Mucosa of stomach (tissue), 1 donor: ENCODE data around the gene LAMTOR1.

Experiments
- H3K27me3 ChIP-seq: one replicate; pipeline ENCODE4 v1.7.0; 2013; ENCODE audit warnings: mild to moderate bottlenecking, low read length; ENCODE audit not compliant: control insufficient read depth, insufficient read depth
- H3K36me3 ChIP-seq: one replicate; pipeline ENCODE4 v1.7.0; 2013; ENCODE audit warnings: low read length; ENCODE audit not compliant: control insufficient read depth, insufficient read depth
- H3K4me1 ChIP-seq: one replicate; pipeline ENCODE4 v1.7.0; 2013; ENCODE audit warnings: mild to moderate bottlenecking, low read length; ENCODE audit not compliant: control insufficient read depth, insufficient read depth
- H3K4me3 ChIP-seq: one replicate; pipeline ENCODE4 v1.7.0; 2013; ENCODE audit warnings: low read length
- H3K9ac ChIP-seq: one replicate; pipeline ENCODE4 v1.7.0; 2013; ENCODE audit warnings: mild to moderate bottlenecking, low read length, moderate library complexity
- H3K9me3 ChIP-seq: one replicate; pipeline ENCODE4 v1.7.0; 2013; ENCODE audit warnings: mild to moderate bottlenecking, low read length, moderate library complexity; ENCODE audit not compliant: control insufficient read depth
- donor health status: Pancreatic carcinoma.

The LAMTOR1 gene

DNA sequence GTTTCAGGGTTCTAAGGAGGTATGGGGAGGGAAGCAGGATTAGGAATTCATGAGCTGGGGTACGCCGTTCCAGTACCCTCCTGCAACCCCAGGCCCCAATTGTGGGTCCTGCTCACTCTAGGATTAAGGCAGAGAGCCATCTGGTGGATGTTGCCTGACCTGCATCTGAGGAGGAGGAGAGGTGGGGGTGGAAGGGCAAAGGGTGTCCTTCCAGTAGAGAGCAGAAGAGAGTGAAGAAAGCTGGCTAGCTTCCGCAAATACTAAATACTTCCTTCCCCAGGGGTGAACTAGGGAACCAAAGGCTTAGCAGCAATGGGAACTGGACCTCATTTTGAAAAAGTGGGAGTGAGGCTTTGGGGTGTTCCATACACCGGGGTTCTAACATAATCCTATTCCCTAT is 11.8 kb downstream of the LAMTOR1 start:
- H3K9me3 ChIP-seq, result no peaks in the 10 kb centered on the region
- H3K4me3 ChIP-seq, result no peak overlapping the region
- H3K27me3 ChIP-seq, result no peaks in the 10 kb centered on the region
- H3K4me1 ChIP-seq, result peaks cover 9% of the 10 kb centered on the region
- H3K9ac ChIP-seq, result peak overlapping the region; percentile 28
- peaks cover 4% of the 10 kb centered on the region for H3K36me3 ChIP-seq

DNA sequence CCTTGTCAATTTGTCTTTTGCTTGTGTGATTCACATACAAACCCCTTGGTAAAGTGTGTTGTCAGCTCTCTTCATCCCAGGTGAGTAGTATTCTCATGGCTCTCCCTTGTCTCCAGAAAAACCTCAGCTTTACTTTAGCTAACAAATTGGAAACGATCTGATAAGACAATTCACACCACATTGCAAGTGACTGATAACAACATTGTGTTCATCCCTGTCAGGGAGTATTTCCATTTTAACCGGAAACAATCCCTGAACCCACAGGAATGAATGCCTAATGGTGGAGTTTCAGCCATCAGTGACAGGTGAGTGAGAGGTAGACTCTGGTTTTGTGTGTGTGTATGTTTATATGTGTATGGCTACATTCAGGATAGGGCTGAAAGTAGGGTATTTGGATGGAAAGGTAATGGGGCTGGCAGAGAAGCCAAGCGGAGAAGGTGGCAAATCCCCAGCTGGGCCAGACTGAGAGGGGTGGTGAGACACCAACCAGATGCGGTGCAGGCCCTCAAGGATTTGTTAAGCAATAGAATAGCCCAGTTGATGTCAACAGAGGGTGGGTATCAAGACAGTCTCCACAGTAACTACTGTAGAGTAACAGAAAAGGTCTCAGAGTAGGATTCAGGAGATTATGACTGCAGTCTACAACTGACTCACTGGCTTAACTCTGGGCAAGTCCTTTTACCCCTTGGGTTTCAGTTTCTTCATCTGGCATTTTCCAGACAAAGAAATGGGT is 14.9 kb downstream of the LAMTOR1 start:
- Histone ChIP-seq H3K27me3 (no peaks in the 10 kb centered on the region), H3K9ac (no peak overlapping the region), H3K36me3 (no peaks in the 10 kb centered on the region), H3K4me1 (peaks cover 9% of the 10 kb centered on the region), H3K4me3 (no peak overlapping the region), H3K9me3 (no peaks in the 10 kb centered on the region)

DNA sequence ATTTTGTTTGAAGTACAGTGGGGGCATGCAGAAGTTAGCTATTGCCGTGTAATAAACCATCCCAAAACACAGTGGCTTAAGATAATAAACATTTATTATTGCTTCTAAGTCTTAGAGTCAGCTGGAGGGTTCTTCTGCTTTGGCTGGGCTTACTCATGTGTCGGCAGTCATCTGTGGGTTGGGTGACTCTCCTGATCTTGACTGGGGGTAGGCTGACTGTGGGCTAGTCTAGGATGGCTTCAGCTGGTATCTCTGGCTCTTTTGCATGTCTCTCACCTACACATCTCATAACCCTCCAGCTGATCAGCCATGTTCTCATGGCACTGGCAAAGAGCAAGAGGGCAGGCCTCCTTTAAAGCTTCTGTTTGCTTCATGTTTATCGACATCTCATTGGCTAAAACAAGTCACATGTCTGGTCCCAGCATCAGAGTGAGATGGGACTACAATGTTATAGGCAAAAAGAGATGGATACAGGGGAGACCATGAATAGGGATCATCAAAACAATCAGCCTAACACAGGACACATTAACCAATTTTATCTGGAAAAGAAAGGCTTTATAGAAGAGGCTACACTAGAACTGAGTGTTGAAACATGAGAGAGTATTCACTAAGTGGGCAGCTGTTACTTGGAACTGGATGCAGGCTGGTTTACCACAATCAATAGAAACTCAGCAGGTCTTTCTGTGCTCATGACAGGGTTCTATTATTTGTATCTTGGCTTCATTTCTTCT is 17.3 kb downstream of the LAMTOR1 start:
- no peak overlapping the region for H3K9ac ChIP-seq
- no peaks in the 10 kb centered on the region for H3K36me3 ChIP-seq
- H3K4me1 ChIP-seq, result peaks cover 15% of the 10 kb centered on the region
- H3K9me3 ChIP-seq, result no peaks in the 10 kb centered on the region
- no peak overlapping the region for H3K4me3 ChIP-seq
- no peaks in the 10 kb centered on the region for H3K27me3 ChIP-seq

DNA sequence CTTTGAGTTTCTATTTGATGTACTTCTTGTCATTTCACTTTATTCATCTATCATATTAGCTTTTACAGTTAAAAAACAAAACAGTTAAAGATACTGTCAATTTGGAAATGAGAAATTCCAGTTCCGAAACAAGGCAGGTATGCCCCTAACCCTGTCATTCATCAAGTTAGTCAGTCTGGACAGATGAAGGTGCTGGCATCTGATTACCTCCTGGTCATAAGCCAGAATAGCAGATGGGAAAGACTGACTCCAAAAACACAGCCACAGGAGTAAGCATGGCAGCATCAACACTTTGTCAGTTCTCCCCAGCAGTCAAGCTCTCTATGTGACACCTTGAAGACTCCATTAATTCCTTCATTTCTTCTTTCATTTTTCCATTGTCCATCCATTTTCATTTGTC is 18.1 kb downstream of the LAMTOR1 start:
- H3K9me3 ChIP-seq, result no peaks in the 10 kb centered on the region
- no peaks in the 10 kb centered on the region for H3K36me3 ChIP-seq
- no peak overlapping the region for H3K4me3 ChIP-seq
- H3K27me3 ChIP-seq, result no peaks in the 10 kb centered on the region
- H3K9ac ChIP-seq, result no peak overlapping the region
- H3K4me1 ChIP-seq, result peaks cover 15% of the 10 kb centered on the region

DNA sequence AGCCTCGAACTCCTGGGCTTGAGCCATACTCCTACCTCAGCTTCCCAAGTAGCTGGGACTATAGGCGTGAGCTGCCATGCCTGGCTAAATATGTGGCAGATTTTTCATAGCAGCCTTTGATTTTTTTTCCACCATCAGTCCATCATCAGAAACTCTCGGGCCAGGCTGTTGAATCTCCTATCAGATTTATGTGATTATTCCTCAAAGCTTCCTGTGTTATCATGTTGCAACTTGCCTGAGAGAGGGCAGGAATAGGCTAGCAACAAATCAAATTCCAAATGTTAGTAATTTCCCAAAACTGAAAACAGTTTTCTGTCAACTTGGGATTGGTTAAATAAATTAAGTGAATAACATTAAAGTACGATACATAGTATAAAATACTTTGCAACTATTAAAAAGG is 19.0 kb downstream of the LAMTOR1 start:
- Histone ChIP-seq H3K27me3 (no peaks in the 10 kb centered on the region), H3K9ac (no peak overlapping the region), H3K36me3 (no peaks in the 10 kb centered on the region), H3K9me3 (no peaks in the 10 kb centered on the region), H3K4me1 (peaks cover 15% of the 10 kb centered on the region), H3K4me3 (no peak overlapping the region)

DNA sequence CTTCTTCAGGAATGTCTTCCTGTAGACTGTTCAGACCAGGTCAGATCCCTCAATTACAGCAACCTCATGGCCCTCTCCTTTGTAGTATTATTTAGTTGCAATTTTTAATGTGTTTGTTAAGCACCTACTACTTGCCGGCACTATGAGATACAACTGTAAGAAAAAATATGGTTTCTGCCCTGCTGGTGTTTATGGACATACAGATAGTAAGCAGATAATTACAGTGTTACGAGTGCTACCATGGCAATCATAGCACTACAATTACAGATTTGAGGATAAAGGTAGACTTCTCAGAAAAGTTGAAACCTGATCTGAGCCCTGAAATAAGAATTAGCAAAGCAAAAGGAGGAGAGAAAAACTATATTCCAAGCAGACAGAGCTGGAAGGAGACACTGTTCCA is 19.7 kb downstream of the LAMTOR1 start:
- Histone ChIP-seq H3K4me3 (no peak overlapping the region), H3K9me3 (no peaks in the 10 kb centered on the region), H3K4me1 (peaks cover 15% of the 10 kb centered on the region), H3K9ac (no peak overlapping the region), H3K27me3 (no peaks in the 10 kb centered on the region), H3K36me3 (no peaks in the 10 kb centered on the region)

DNA sequence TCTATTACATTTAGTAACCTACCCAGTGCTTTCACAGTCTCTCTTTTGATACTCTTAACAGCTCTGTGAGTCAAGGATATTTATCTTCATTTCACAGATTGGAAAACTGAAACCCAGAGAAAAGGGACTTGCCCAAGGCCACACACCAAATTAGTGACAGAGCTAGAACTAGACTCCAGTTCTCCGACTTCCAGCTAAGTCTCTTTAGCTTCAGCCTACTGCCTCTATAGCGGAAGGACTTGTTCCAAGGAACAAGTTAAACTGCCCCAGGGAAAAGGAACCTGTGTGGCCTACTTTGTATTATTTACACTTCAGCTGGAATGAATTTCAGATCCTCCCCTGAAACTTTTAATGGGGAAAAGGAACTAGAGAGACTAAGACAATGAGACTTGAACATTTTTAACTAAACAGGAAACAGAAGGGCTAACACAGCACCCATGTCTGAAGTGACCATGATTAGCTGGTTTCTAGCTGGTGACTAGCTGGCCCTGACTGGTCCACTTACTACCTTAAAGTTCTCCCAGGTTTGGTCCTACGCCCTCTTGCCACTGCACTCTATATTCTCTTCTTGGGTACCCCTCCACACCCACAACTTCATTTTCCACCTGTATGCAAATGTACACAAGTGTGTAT is 21.2 kb downstream of the LAMTOR1 start:
- Histone ChIP-seq H3K4me1 (peaks cover 15% of the 10 kb centered on the region), H3K36me3 (no peaks in the 10 kb centered on the region), H3K9me3 (no peaks in the 10 kb centered on the region), H3K4me3 (no peak overlapping the region), H3K9ac (peak overlapping the region; percentile 5), H3K27me3 (no peaks in the 10 kb centered on the region)

DNA sequence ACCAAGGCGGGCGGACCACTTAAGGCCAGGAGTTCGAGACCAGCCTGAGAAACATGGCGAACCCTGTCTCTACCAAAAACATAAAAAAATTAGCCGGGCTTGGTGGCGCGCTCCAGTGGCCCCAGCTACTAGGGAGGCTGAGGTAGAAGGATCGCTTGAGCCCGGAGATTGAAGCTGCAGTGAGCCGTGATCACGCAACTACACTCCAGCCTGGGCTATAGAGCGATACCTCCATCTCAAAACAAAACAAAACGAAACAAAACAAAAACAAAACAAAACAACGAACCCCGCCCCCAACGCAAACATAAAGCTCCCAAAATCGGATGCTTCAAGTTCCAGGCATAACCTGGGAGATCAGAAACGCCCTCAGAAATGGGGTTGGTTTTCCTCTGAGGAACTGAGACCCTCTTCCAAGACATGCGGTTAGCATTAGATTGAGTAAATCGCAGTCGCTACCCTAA is 21.9 kb downstream of the LAMTOR1 start:
- H3K4me3 ChIP-seq, result peak overlapping the region; percentile 86
- no peaks in the 10 kb centered on the region for H3K36me3 ChIP-seq
- H3K9ac ChIP-seq, result peak overlapping the region; percentile 81
- H3K27me3 ChIP-seq, result no peaks in the 10 kb centered on the region
- H3K9me3 ChIP-seq, result no peaks in the 10 kb centered on the region
- peaks cover 15% of the 10 kb centered on the region for H3K4me1 ChIP-seq

DNA sequence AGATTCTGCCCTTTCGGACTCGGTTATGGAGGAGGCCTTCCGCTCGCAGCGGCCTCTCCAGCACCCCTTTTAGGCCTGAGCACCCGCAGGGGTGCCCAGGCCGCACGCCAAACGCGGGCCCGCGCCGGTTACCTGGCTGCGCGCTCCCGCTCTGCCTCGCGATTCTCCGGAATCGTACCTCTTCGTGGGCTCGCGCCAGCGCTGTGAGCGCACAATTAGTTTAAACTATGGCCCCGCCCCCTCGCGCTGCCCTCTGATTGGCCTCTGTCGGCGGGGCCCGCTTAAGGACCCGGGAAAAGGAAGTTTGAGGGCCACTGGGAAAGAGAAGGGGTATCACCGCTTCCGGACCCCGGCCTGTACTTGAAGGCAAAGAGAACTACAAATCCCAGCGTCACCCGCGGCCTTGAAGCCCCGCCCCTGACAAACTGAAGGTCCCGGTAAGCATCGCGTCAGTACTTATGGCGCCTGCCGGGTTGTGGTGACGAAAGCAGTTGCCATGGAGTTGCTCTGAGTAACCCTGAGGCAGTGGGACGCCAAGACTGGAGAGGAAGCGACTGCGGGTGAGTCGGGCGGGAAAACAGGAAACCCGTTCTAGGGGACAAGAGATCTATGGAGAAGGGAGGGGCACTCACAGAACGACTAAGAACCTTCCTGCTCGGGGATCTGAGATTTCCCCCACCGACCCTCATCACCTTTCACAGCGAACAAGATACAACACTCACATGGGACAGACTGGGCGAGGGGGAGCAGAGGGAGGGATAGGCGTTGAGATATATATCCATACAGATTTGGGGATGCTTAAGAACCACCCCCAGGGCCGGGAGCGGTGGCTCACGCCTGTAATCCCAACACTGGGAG is 22.5 kb downstream of the LAMTOR1 start, which contains the start of the genes LRRC51 and NUMA1:
LRRC51 (plus strand) TSS at position 525 of the 858 bp plus-strand sequence. CDS start 8,234 bp downstream, outside the sequence.
NUMA1 (minus strand) TSS at position 217 of the 858 bp plus-strand sequence. CDS start 44,599 bp downstream, outside the sequence.
- Histone ChIP-seq H3K27me3 (no peaks in the 10 kb centered on the region), H3K4me1 (peaks cover 15% of the 10 kb centered on the region), H3K4me3 (peak within 1 kb of the TSS; percentile 86), H3K36me3 (no peaks in the 10 kb centered on the region), H3K9me3 (no peaks in the 10 kb centered on the region), H3K9ac (peak within 1 kb of the TSS; percentile 81)

DNA sequence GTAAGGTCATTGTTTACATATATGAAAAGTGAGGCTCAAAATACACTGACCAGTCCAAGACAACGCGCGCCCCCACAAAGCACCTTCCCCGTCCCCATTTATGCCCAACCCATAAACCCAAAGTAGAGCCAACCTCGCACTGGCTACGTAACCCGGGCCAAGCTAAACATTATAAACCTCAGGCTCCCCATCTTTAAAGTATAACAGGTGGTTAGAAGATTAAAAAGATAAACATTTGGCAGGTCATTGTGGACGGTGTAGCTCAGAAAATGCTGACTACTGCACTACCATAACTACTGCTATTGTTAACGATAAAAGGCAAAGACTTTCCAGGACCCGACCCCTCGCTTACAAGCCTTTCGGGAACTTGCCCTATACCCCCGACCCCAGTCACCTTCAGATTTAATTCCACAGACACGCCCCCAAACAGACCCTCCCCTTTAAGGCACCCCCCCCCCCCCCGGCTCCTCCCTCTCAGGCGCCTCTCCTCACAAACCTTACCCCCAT is 23.2 kb downstream of the LAMTOR1 start:
- H3K27me3 ChIP-seq, result no peaks in the 10 kb centered on the region
- H3K9ac ChIP-seq, result peak overlapping the region; percentile 81
- H3K4me1 ChIP-seq, result peaks cover 15% of the 10 kb centered on the region
- H3K4me3 ChIP-seq, result peak overlapping the region; percentile 86
- H3K9me3 ChIP-seq, result no peaks in the 10 kb centered on the region
- no peaks in the 10 kb centered on the region for H3K36me3 ChIP-seq

DNA sequence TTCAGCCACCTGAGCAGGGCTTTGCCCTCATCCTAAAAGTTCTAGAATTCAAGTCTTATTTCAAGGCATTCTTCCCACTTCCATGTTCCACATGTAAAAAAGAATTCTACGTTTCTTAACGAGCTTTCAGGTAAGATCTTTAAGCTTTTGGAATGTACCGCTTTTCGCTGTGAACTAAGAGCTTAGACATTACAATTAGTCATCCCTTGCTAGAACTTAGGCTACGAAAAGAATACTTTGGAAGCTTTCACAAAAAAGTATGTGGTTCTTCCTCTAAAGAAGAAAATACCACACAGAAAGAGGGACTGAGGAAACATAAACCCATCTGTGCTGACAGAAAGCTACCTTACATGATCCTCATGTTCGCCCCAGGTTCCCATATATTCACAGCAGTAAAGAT is 24.6 kb downstream of the LAMTOR1 start:
- Histone ChIP-seq H3K9ac (peak overlapping the region; percentile 81), H3K4me1 (peaks cover 15% of the 10 kb centered on the region), H3K27me3 (no peaks in the 10 kb centered on the region), H3K4me3 (no peak overlapping the region), H3K36me3 (no peaks in the 10 kb centered on the region), H3K9me3 (no peaks in the 10 kb centered on the region)
